Renal cortical epithelial cell (primary cell): ENCODE data around the gene WNT10A. TPM values are rescaled to one million over a fixed set of nuclear protein-coding genes. Genes with fewer than 3 reads are reported as not detected.
"Not testable (repeated sequence)": the region's sequence is repeated elsewhere in the genome, so short reads cannot be mapped to it uniquely, and the experiment has no call there.

Experiments
- DNase-seq: peaks from one replicate; pipeline ENCODE4 v3.0.0-alpha.2; 2011; ENCODE audit warnings: low read depth
- total RNA-seq: library from RNA; depleted of rRNA; stranded (reverse); fragments of >200 nt; gene quantifications from 2 replicates; pipeline ENCODE4 v1.2.3, GENCODE V29; 2014

The WNT10A gene
- 13.5 and 21.5 TPM in 2 replicates for total RNA-seq

DNA sequence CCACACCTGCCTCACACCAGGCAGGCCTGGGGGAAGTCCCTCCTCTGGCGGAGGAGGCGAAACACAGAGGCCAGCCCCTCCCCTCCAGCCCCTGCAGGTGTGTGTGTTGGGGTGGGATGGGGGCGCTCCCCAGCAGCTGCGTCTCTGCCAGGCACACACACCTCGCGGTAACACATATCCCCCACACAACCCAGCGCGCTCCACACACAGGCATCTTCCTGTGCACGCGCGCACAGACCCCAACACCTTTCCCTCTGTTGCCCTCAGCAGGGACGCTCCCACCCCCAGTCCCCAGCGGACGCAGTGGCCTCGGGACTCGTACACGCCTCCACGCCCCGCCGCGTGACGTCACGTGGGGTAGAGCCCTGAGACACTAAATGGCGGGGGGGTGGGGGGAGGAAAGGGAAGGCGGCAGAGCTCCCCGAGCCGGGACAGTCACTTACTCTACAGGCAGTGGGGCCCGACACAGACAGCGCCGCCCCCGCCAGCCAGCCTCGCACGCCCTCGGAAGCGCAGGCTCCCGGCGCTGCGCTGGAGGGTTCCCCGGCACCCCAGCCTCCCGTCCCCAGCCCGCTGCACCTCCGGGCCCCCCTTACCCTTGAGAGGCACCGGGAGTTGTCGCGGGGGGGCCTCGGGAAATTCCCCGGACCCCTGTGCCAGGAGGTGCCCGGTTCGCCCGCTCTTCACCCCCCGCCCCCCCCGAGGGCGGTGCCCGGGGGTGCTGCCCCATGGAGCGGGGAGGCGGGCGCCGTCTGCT lies at the start of gene WNT10A:
Gene WNT10A, plus strand, starts transcription at position 751 of the 757 bp plus-strand sequence. CDS start 144 bp downstream, outside the sequence.
- no peak for DNase-seq

DNA sequence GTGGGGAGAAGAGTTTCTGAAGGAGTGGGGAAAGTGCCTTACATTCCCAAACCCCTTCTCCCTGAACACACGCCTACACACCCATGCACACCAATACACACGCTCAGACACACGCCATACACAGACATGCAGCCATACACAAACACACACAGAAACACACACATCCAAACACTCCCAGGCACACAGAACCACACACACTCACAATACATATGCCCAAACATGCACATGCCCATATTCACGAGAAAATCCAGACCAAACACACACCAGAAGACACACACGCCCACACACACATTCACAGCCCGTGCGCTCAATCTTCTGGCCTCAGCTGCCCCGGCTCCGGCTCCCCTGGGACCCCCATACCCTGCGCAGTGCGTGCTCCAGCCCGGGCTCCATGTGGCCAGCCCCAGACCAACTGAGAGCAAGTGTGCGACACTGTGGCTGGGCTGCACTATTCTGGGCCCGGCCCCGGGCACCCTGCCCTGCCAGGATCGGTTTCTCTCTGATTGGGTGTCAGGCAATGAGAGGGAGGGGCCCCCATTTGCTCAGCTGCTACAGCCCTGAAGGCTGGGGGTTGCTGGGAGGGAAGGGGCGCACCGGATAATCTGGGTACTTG lies 49.2 kb upstream of the WNT10A start, which contains the start of gene PRKAG3:
Gene PRKAG3, minus strand, starts transcription at position 426 of the 613 bp plus-strand sequence.
- no peak for DNase-seq

DNA sequence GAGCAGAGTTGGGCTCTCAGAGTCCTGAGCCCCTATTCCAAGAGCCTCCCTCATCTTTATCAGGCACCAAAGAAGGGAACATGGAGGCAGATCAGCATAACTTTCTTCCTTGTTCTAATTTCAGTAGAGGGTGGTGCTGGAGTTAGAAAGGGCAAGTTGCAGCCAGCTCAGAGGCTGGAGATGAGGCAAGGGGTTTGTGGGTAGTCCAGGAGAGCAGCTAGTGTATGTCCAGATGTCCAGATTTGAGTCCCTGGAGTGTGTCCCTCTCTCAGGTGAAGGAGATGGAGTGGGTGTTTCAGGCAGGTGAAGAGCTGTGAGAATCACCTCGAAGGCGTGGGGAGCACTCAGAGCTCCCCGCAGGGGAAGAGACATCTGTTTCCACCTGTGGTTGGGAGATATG lies 48.6 kb upstream of the WNT10A start:
- no peak for DNase-seq

DNA sequence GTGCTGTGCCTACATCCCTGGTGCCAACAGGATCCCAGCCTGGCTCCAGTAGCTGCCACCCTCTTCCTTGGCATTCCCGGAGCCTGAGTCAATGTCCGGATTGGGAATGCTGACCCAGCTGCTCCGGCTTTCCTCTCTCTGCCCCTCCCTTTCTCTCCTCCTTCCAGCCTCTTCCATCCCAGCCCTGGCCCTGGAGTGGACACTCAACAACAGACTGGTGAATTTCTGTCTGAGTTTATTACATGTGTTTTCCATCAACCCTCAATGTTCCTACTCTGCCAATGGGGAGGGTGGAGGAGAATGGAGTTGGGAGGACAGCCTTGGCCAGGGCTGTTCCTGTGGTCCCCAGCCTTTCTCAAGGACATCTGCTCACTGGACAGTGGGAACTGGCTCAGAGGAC lies 48.1 kb upstream of the WNT10A start:
- DNase-seq: peak; percentile 27

DNA sequence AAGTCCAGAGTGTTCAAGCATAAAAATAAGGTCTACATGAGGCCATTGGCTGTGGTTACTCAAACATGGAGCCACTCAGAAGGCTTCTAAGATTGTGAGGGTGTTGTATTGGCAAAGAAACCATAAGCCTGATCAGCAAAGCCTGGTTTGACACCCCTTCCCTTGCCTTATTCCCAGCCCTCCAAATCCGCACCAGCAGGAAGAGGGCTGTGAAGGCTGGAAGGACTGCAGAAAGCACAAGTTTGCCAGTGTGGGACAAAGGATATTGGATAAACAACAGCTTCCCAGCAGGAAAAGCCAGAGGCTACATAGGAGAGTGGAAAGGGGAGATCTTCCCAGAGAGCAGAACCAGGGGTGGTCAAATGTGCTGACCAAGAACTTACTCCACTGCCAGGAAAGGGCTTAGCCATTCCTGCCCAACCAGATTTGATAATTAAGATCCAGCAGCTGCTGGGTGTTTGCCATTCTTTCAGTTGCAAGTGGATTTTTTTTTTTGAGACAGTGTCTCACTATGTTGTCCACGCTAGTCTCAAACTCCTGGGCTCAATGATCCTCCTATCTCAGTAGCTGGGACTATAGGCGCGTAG lies 47.5 kb upstream of the WNT10A start:
- no peak for DNase-seq

DNA sequence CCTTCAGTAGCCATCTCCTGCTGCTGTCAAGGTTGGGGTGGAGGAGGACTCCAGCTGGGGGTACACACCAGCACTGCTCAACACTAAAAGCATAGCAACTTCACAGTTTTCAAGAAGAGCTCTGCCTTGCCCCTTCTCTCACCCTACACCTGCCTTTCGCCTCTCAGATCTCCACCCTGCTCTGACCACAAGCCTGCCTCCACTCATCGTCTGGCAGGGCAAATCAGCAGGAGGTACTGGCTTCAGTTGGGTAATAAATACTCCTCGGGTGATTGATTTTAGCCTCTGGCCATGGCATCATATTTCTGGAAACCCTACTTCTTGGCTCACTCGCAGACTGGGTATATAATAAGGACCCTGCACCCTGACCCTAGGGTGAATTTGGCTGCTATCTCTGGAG lies 46.0 kb upstream of the WNT10A start:
- DNase-seq: peak; percentile 78

DNA sequence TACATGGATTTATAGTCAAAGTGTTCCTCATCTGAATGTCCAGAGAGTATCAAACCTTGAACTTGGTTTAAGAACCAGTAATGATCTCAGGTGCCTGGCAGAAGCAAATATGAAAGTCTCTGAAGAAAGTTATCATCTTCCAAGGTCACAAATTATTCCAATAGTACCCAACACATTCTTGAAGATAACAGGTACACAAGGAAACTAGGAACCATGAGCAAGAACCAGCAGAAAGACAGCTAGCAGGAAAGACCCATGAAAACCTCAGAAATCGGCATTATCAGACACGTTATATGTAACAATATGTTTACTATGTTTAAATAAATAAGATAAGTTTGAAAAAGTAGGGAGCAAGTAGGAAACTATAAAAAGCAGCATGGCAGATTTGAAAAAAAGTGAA lies 43.2 kb upstream of the WNT10A start:
- DNase-seq: no peak

DNA sequence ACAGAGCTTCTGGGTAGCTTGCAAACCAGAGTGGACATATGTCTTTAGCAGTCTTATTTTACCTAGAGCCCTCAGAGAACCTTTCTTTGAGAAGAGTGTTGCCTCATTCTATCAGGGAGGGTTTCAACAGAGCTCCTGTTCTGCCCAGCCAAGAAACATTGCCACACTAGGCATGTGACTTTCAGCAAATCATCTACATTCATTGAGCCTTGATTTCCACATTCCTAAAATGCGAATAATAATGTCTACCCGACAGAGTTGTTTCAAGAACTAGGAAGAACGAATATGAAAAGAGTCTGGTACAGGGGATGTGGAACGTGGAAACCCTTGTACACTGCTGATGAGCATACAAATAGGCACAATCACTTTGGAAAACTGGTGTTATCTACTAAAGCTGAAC lies 41.2 kb upstream of the WNT10A start:
- DNase-seq: peak; percentile 89

DNA sequence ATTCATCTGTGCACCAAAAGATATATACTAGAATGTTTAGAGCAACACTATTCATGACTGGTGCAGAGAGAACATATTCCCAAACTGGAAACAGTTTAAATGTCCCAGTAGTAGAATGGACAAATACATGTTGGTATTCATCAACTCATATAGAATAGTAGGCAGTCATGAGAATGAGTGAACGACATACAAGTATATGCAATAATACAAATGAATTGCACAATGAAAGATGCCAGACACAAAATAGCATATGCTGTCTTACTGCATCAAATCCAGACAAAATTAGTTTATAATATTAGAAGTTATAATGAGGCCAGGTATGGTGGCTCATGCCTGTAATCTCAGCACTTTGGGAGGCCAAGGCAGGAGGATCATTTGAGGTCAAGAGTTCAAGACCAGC lies 40.8 kb upstream of the WNT10A start:
- no peak for DNase-seq

DNA sequence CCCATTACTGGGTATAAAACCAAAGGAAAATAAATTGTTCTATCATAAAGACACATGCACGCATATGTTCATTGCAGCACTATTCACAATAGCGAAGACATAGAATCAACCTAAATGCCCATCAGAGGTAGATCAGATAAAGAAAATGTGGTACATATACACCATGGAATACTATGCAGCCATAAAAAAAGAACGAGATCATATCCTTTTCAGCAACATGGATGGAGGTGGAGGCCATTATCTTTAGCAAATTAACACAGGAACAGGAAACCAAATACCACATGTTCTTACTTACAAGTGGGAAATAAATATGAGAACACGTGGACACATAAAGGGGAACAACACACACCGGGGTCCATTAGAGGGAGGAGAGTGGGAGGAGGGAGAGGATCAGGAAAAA lies 36.3 kb upstream of the WNT10A start:
- not testable (repeated sequence) for DNase-seq

DNA sequence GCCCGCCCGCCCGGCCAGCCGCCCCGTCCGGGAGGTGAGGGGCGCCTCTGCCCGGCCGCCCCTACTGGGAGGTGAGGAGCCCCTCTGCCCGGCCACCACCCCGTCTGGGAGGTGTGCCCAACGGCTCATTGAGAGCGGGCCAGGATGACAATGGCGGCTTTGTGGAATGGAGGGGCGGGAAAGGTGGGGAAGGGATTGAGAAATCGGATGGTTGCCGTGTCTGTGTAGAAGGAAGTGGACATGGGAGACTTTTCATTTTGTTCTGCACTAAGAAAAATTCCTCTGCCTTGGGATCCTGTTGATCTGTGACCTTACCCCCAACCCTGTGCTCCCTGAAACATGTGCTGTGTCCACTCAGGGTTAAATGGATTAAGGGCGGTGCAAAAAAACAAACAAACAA lies 33.7 kb upstream of the WNT10A start:
- DNase-seq: not testable (repeated sequence)

DNA sequence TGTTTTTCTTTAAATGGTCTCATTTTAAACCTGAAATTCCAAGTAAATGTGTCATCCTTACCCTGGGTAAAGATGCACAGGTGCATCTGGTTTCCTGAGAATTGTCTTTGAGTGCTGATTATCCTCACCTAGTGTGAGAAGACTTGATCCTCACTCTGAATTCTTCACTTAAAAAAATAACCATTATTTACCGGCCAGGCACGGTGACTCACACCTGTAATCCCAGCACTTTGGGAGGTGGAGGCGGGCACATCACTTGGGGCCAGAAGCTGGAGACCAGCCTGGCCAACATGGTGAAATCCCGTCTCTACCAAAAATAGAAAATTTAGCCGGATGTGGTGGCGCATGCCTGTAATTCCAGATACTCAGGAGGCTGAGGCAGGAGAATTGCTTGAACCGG lies 30.9 kb upstream of the WNT10A start:
- no peak for DNase-seq

DNA sequence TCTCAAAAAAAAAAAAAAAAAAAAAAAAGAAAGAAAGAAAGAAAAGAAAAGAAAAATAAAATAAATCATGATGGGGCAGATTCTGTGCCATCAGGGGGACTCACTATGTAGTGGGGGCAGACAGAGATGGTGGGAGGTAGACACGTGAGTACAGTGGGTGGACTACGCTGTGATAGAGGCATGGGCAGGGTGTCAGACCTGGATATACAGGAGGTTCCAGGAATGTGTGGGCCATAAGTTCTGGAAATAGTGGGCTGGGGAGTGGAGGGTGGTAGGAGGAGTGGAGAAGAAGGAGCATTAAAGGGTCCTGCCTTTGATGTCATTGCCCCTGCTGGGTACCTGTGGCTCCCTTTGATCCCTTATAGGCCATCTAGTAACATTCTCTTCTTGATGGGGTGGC lies 29.9 kb upstream of the WNT10A start:
- no peak for DNase-seq

DNA sequence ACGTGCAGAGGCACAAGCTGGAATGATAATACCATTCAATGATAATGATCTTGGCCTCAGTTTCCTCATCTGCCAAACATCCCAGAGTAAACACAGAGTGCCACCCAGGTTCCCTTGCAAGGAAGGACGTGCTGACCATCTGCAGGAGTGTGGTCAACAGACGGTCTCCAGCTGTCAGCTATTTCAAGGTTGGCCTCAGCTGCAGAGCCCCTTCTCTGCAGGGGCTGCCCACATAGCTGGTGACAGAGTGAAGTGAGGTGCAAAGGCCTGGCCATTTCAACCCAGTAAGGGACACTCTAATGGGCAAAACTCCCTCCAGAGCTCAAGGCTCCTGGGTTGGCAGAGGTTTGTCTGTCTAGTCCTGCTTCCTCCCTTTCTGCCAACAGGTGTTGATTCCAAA lies 29.4 kb upstream of the WNT10A start:
- no peak for DNase-seq

DNA sequence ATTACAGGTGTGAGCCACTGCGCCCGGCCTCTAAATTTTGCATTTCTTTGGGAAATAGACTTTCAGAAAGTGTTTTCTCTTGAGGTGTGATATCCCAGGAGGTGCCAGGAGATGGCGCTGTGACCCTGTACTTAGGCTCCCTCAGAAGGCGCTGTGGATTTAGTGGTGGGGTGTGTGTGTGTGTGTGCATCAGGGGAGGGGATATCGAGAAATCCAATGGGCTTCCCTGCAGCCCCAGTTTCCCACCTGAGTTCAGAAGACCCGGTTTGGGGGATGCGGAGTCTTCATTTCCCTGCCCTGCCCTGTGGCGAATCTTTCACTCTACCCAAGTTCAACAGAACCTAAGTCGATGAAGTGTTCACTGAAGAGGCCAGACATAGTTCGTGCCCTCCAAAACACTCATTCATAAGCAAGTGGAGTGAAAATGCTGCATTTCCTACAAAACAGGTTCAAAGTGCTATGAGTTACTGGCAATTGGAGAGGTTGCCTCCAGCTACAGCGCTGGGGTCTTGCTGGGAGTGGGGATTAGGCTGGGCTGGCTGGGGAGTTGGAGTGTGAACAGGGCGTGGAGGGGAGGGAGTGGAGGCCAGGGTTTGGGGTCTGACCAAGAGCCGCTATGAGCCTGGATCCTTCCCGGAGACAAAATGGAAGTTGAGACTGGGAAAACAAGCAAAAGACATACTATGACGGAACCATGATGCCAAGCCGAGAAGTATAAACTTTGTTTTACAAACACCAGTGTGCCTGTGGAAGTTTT lies 27.6 kb upstream of the WNT10A start:
- peak; percentile 53 for DNase-seq

DNA sequence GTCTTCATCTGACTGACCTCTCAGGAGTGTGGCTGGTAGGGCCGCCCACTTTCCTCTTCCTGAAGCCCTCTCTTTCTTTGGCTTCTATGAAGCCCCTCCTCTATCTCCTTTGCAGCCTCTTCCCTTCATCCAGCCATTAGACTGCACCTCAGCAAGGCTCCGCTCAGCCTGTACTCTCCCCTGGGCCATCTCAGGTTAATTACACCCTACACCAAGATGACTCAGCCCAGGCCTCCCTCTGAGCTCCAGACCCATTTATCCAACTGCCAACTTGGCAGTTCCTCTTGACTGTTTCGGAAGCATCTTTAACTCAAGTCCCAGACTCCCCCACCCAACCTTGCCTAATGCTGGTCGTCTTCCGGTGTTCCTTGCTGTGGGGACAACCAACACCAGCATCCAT lies 26.9 kb upstream of the WNT10A start:
- DNase-seq: peak; percentile 85

DNA sequence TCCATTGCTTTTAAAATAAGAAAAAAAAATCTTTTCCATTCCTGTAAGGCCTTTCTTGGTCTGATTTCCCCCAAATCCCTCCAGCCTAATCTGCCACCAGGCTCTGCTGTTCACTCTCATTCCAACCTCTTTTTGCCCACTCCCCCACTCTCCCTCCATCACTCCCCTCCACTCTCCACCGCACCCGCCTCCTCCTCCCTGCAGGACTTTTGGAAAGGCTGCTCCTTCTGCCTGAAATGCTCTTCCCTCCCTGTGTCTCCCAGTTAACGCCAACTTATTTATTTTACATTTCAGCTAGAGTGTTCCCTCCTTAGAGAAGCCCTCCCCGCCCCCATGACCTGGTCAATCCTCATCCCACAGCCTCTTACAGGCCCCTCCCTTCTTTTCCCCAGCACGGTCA lies 25.8 kb upstream of the WNT10A start:
- no peak for DNase-seq

DNA sequence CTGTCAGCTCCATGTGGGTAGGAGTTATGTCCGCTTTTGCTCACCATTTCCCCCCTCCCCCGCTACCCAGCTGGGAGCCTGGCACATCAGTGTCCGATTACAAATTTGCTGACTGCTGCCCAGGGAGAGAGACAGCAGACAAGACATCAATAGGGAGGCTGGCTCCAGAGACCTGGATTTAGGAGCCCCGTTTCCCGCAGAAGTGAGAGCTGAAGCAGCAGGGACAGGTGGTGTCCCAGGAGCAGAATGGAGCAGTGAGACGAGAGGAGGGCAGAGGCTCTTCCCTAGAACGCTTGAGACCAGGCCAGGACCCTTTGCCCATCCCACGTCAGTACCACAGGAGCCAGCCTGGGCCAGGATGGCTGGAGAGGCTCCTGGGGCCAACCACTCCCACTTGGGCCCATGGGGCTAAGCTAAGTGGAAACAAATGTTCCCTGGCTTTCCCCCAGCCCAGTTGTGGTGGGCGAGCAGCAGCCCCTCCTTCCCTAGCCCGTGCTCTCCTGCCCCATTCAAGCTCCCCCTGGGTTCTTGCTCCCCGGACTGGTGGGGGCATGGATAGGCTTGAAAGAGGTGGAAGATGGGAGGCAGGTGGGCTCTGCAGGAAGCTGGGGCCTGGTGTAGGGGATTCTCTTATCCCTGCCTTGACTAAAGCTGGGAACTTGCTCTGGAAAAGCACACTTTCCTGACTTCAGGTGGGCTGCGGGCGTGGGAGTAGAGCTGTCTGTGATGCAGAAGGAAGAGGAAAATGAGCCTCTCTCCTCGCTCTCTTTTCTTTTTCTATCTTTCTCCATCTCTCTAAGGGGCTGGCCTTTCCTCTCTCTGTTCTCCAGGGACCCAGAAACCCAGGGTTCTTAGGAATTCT lies 25.1 kb upstream of the WNT10A start:
- no peak for DNase-seq

DNA sequence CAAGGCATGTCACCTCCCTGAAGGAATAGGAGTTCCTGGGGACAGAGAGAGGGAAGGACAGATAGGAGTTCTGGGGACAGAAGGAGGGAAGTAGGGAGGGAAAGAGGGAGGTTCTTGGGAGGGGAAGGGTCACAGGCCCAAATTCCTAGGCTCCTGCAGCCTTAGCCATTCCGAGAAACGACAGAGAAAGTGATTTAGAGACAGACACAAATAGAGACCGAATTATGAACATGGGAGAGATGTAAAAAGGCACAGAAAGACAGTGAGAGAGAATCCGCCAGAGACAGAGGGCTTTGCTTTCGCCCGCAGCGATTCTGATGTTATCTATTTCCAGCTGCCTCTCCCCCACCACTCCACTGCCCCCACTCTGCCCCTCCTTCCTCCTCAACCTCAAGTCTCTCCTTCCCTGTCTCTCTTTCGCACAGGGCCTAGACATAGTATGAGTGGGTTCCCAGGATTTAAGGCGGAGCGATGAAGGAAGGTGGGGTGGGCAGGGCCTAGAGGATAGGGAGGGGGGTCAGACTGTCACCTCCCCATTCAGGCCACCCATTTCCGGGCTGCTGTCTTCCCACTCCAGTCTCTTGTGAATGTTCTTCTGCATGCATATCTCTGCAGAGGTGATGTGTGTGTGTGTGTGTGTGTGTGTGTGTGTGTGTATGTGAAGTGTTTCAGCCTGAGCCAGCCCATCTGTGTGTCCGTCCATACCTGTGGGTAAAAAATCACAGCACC lies 24.3 kb upstream of the WNT10A start:
- DNase-seq: no peak

DNA sequence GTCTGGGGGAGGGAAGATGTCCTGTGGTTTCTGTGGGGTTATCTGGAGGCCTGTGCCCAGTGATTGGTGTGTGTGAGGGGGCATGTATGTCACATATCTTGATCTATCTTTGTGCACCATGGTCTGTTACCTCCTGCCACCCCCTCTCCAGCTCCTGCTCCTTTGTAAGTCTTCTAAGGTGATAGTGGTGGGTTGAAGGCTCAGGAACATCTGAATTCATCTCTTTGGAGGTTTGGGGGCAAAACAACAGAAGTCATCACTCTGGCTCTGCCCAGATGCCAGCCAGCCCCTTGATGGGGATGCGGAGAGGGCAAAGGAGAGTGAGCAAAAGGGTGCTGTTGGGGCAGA lies 23.8 kb upstream of the WNT10A start:
- no peak for DNase-seq
